GM21619 (cell line): ENCODE data around the gene RNPC3.
"Not testable (repeated sequence)": the region's sequence is repeated elsewhere in the genome, so short reads cannot be mapped to it uniquely, and the experiment has no call there.

Source experiments
- ATAC-seq: cut with Tn5 transposase; IDR thresholded peaks from one replicate; pipeline ENCODE4 v1.9.1; 2021; ENCODE audit not compliant: unreplicated experiment

Gene RNPC3

DNA sequence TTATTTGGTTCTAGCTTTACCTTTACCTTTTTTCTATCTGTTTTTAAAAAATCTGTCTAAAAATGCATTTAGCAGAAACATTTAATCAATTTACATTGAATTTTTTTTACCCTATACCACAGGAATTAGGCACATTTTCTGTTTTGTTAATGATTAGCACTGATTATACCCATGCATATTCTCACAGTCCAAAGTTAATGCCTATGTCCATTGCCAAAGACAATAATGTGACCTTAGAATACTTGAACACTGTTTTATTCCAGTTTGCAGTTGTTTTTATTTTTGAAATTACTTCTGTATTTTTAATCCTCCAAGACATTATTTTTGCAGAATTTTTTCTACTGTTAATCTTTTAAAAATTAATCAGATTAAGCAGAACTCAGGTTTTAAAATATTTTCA, 34.9 kb downstream of the RNPC3 start:
- no peak for ATAC-seq

DNA sequence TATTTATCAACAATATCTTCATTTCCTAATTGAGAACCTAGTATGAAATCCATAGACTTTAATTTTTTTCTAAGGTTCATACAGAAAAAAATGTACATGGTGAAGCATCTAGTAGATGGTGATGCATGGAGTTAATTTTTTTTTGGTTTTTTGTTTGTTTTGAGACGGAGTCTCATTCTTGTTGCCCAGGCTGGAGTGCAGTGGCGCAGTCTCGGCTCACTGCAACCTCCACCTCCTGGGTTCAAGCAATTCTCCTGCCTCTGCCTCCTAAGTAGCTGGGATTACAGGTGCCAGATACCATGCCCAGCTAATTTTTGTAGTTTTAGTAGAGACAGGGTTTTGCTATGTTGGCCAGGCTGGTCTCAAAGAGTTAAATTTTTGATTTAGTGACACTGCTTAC, 35.6 kb downstream of the RNPC3 start:
- ATAC-seq: not testable (repeated sequence)

DNA sequence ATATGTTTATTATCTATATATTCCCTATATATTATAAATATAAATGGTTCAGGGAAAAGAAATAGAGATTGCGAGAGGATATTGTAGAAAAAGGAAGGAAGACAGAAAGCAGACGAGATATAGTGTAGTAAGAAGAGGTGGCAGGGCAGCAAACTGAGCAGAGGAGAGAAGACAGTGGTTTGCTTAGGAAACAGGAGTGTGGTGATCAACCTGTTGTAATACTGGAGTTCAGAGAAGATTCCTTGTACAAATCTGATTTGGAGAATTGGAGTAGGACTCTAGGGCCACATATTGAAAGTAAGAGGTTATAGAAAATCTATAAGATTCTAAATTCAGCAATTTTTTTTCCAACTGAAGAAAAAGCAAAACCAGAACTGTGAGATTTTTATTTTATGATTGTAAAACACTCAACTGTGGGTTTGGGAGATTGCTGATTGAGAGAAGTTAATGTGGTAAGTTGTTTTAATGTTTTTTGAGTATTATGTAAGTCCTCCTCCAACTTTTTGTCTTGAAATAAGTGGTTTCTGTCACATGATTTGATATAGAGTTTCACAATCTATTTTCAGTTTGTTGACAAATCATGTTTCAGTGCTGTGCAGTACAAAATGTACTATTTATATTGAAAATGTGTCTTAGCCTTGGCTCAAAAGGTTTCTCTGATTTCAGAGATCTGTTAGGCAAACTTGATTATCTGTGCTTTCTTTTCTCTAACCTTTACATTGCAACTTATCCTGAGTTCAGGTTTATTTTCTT, 36.3 kb downstream of the RNPC3 start:
- ATAC-seq: peak; percentile 90

DNA sequence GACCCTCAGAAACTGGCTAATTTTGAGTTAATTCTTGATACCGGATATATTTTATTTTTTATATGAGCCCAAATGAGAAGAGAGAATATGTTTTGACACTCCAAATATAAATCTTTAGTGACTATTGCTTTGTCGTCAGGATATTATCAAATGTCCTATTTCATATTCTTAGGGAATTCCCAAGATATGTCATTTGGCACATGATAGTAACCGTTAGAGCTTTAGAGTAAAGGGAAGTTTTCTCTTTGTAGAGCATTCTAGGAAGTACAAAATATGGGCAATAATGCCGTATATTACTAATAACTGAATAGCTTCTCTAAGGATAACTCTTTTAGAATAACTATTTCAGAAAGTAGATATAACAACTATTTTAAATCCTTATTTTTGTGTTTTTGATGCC, 37.6 kb downstream of the RNPC3 start:
- no peak for ATAC-seq

DNA sequence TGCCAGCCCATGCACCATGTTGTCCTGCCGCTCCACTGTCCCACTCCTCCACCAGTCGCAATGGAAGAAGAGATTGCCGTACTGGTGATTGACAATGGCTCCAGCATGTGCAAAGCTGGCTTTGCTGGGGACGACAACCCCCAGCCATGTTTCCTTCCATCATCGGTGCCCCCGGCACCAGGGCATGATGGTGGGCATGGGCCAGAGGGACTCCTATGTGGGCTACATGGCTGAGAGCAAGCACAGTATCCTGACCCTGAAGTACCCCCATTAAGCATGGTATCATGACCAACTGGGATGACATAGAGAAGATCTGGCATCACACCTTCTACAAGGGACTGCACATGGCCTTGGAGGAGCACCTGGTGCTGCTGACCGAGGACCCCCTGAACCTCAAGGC, 44.0 kb downstream of the RNPC3 start:
- no peak for ATAC-seq

DNA sequence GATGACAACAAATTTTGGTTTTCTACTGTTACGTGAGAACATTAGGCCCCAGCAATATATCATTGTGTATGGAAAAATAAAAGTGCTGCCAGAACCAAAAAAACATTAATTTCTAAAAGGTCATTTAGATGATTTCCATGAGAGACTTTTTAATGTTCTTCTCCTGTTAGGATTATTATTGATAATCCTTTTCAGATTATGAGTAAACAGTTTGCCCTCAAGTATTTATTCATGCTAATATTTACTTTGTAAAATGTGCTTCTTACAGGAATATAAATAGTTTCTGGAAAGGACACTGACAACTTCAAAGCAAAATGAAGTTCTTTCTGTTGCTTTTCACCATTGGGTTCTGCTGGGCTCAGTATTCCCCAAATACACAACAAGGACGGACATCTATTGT, 45.8 kb downstream of the RNPC3 start, which contains the start of gene AMY2B:
AMY2B (plus strand) TSS at position 301 of the 400 bp plus-strand sequence; CDS start at position 315, 14 bp downstream.
- ATAC-seq: not testable (repeated sequence)

DNA sequence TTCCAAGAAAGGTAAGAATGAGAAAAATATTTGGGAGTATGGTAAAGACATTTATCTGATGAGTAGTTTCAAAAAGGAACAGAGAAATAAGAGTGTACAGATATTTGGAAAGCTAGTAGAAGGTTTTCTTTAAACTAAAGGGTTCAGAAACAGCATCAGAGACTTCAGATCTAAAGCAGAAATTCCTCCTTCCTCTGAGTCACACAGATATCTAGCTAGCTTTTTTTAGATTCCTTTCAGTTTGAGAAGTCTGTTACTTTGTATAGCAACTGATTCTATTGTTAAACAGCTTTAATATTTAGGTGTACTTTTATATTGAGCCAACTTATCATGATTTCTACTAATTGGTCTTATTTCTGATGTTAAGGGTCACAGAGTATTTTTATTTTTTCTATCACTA, 50.6 kb downstream of the RNPC3 start:
- no peak for ATAC-seq

DNA sequence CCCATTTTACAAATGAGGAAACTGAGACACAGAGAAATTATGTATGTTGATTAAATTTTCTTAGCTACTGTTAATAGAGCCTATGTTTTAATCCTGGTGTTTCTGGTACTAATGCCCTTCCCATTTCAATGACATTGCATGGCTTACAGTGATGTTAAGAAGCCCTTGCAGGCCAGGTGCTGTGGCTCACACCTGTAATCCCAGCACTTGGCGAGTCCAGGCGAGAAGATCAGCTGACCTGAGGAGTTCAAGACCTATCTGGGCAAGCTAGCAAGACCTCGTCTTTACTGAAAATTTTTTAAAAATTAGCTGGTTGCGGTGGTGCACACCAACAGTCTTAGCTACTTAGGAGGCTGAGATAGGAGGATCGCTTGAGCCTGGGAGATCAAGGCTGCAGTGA, 51.3 kb downstream of the RNPC3 start:
- ATAC-seq: not testable (repeated sequence)

DNA sequence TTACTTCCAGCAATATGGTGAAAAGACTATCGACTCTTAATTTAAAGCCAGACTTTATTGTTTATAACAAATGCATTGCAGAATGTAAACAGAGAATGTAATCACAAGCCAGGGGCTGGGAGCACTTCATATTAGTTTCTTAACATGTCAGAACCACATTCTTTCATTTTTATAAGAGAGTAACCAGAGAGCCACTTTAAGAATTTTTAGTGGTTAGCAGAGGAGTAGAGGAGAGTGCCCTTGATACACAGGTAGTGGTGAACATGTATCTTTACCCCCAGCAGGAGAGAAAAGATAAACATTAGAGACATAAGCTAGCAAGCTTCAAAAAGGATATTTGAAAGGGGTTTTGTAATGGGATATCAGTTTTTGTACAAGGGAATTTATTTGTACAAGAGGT, 57.0 kb downstream of the RNPC3 start:
- no peak for ATAC-seq

DNA sequence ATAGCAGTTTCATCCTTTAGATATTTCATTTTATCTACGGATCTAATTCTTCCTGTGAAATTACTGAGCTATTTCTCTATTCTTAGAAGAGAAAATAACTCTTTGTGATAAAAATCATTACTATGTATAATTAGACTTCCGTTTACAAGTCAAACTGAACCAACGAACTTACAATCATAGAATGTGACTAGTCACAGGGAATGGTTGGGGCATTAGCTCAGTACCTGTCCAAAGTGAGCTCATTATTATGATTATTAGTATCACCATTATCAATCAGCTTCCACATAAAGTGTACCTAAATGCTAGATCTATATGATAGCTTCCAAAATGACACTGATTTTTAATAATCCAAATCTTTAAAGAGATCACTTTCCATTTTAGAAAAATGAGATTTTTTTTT, 58.4 kb downstream of the RNPC3 start:
- ATAC-seq: no peak

DNA sequence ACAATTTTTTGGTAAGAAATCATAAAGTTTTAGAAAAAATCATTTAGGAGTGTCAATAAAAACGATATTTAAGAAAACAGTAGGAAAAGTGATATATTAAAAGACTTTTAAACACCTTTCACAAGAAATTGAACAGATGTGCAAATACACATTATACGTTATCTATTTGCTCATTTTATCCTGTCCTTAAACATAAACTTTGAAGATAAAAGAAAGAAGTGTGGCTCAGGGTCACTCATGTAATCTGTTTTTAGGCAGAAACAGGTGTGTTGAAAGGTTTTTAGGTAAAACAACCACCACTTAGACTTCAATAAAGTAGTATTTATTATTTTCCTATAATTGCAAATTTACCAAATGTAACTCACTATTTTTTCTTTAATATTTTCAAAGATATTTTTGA, 59.0 kb downstream of the RNPC3 start:
- no peak for ATAC-seq

DNA sequence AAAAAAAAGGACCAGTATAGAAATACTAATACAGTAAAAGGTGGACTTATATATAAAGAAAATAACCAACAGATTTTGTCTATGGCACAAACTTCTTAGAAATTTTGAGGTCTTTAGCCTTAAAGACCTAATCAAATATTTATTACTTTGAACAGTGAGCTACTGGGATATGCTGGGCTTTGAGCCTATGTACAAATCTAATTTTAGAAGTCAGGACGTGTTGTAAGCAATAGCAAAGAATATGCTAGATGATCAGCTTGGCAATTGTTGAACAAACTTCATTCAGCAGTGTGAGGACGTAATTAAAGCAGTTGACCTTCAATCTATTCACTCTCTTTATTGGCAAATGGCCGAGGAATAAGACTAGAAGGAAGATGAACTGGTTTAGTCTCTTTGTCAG, 77.2 kb downstream of the RNPC3 start:
- not testable (repeated sequence) for ATAC-seq
